Type B pancreatic cell (in vitro differentiated cells): Measurements from ENCODE around the gene LPAR1. TPM values are rescaled to one million over a fixed set of nuclear protein-coding genes. Genes with fewer than 3 reads are reported as not detected.

ENCODE experiments used
- DNase-seq: peaks from one replicate; pipeline ENCODE4 v3.0.0; 2021; ENCODE audit warnings: mixed read lengths; ENCODE audit not compliant: unreplicated experiment; ENCODE audit errors: extremely low spot score
- H3K27ac Mint-ChIP-seq: 2 replicates; pipeline ENCODE4 v1.8.0; 2021; ENCODE audit warnings: mild to moderate bottlenecking, mixed read lengths
- H3K27me3 Mint-ChIP-seq: 2 replicates; pipeline ENCODE4 v1.8.0; 2021; ENCODE audit warnings: mixed read lengths
- H3K36me3 Mint-ChIP-seq: 2 replicates; pipeline ENCODE4 v1.8.0; 2021; ENCODE audit warnings: mixed read lengths
- H3K4me1 Mint-ChIP-seq: one replicate; pipeline ENCODE4 v1.8.0; 2021; ENCODE audit warnings: mixed read lengths; ENCODE audit not compliant: unreplicated experiment
- H3K4me3 Mint-ChIP-seq: 2 replicates; pipeline ENCODE4 v1.8.0; 2021; ENCODE audit warnings: mild to moderate bottlenecking, mixed read lengths
- H3K9me3 Mint-ChIP-seq: 2 replicates; pipeline ENCODE4 v1.8.0; 2021; ENCODE audit warnings: mixed read lengths
- total RNA-seq: library from RNA; stranded (reverse); gene quantifications from 2 replicates; pipeline ENCODE4 v1.2.1, GENCODE V29; 2021; ENCODE audit warnings: low replicate concordance
- TF ChIP-seq, protein P1 (sequence below): fragments of 200-600 bp; sonication (generic); conservative IDR thresholded peaks from 2 replicates; pipeline ENCODE4 v1.5.0; 2021; ENCODE audit warnings: antibody characterized with exemption, mild to moderate bottlenecking

The LPAR1 gene
- total RNA-seq, 1 donor from 2014 or later, result 32.8 TPM

DNA sequence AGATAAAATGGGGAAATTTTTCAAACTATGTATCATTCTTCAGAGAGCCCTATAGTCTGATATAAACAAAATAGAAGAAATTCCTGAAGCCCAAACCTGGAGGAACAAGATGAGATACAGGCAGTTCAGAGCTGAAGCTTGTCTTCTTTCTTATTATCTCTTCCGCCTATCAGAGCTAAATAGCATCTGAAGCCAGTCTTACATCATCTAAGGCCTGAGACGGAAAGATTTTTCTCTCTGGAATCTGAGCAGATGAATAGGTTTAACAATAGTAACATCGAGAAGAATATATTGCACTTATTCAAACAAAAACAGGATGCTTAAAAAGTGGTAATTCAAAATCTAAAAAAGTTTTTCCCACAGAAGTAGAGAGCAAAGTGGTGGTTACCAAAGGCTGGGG is 59.8 kb downstream of the LPAR1 start:
- Mint-ChIP-seq H3K4me1 (peaks cover 16% of the 10 kb centered on the region), H3K27ac (no peak overlapping the region), H3K27me3 (no peaks in the 10 kb centered on the region), H3K4me3 (no peak overlapping the region), H3K36me3 (no peaks in the 10 kb centered on the region), H3K9me3 (no peaks in the 10 kb centered on the region)
- DNase-seq, result no peak
- TF ChIP-seq, protein P1, sequence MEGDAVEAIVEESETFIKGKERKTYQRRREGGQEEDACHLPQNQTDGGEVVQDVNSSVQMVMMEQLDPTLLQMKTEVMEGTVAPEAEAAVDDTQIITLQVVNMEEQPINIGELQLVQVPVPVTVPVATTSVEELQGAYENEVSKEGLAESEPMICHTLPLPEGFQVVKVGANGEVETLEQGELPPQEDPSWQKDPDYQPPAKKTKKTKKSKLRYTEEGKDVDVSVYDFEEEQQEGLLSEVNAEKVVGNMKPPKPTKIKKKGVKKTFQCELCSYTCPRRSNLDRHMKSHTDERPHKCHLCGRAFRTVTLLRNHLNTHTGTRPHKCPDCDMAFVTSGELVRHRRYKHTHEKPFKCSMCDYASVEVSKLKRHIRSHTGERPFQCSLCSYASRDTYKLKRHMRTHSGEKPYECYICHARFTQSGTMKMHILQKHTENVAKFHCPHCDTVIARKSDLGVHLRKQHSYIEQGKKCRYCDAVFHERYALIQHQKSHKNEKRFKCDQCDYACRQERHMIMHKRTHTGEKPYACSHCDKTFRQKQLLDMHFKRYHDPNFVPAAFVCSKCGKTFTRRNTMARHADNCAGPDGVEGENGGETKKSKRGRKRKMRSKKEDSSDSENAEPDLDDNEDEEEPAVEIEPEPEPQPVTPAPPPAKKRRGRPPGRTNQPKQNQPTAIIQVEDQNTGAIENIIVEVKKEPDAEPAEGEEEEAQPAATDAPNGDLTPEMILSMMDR, result no peak

DNA sequence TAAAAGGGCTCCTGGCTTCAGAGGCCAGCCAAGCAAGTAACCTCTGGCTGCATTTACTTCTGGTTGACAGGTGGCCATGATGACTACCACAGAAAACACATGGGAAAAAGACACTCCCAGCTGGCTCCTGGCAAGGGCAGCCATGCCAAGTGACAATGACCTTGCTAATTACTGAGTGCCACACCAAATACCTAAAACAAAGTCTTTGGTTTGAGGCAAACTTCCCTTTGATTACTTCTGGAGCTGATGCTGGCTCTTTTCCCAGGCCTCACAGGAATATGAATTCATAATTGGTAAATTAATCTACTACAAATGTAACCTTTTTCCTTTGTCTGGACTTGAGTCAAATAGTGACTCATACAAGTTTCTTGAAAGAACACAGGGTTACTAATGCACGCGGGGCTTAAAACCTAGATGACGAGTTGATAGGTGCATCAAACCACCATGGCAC is 61.0 kb downstream of the LPAR1 start:
- Mint-ChIP-seq H3K4me1 (peaks cover 16% of the 10 kb centered on the region), H3K36me3 (no peaks in the 10 kb centered on the region), H3K27ac (no peak overlapping the region), H3K9me3 (no peaks in the 10 kb centered on the region), H3K4me3 (no peak overlapping the region), H3K27me3 (no peaks in the 10 kb centered on the region)
- TF ChIP-seq, protein P1, result no peak
- no peak for DNase-seq

DNA sequence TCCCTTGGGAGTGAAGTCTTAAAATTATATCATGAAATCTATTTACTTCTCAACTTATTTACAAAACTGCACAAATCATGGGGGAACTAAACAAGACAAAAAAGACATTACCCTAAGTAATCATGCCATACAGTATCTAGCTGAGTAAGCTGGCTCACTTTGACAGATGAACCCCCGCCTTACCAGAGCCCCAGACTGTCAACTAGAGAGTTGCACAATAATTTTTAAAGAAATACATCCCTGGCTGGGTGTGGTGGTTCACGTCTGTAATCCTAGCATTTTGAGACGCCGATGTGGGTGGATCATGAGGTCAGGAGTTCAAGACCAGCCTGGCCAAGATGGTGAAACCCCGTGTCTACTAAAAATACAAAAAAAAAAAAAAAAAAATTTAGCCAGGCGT is 62.3 kb downstream of the LPAR1 start:
- Mint-ChIP-seq H3K4me1 (peaks cover 23% of the 10 kb centered on the region), H3K9me3 (no peaks in the 10 kb centered on the region), H3K27me3 (no peaks in the 10 kb centered on the region), H3K4me3 (no peak overlapping the region), H3K36me3 (peaks cover 5% of the 10 kb centered on the region), H3K27ac (no peak overlapping the region)
- no peak for DNase-seq
- TF ChIP-seq, protein P1, result no peak

DNA sequence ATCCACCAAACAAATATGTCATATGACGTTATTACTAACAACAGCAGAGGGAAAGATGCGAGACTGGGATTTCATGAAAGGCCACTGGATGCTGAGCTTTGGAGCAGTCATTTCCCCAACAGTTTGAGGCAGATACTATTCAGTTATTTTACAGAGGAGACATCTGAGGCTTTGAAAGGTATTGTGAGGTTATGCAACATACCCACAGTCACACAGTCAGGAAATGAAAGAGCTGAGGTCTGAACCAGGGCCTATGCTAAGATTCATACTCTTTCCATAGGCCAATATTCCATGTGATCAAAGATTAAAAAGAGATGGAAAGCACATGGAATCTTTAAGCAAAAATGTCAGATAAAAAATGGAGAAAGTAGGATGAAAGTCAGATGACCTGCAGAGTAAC is 63.0 kb downstream of the LPAR1 start:
- Mint-ChIP-seq H3K4me1 (peaks cover 20% of the 10 kb centered on the region), H3K27ac (no peak overlapping the region), H3K9me3 (peaks cover under 1% of the 10 kb centered on the region), H3K36me3 (peaks cover 8% of the 10 kb centered on the region), H3K27me3 (no peaks in the 10 kb centered on the region), H3K4me3 (no peak overlapping the region)
- no peak for DNase-seq
- TF ChIP-seq, protein P1, result no peak

- TF ChIP-seq, protein P1, result no peak
- H3K9me3 Mint-ChIP-seq, result peaks cover 5% of the 10 kb centered on the region
- H3K4me3 Mint-ChIP-seq, result no peak overlapping the region
- DNase-seq, result no peak
- peaks cover 20% of the 10 kb centered on the region for H3K4me1 Mint-ChIP-seq
- H3K36me3 Mint-ChIP-seq, result peaks cover 19% of the 10 kb centered on the region
- no peak overlapping the region for H3K27ac Mint-ChIP-seq
- no peaks in the 10 kb centered on the region for H3K27me3 Mint-ChIP-seq
These were observed 66.6 kb downstream of the LPAR1 start for GRCh38 chr9:110971705-110972104.

- Mint-ChIP-seq H3K27me3 (no peaks in the 10 kb centered on the region), H3K4me1 (peaks cover 17% of the 10 kb centered on the region), H3K4me3 (no peak overlapping the region), H3K27ac (no peak overlapping the region), H3K36me3 (peaks cover 19% of the 10 kb centered on the region), H3K9me3 (peaks cover 5% of the 10 kb centered on the region)
- TF ChIP-seq, protein P1, result no peak
- DNase-seq, result no peak
These were observed 67.0 kb downstream of the LPAR1 start for GRCh38 chr9:110971234-110971633.
